HFF-Myc (cell line): ENCODE measurements around the gene KLHL22.

Experiments used
- DNase-seq: peaks from one replicate; pipeline ENCODE4 v3.0.0-alpha.2; 2011; ENCODE audit warnings: low read depth; ENCODE audit errors: extremely low read depth
- H3K4me3 ChIP-seq: replicated peaks from 2 replicates; pipeline ENCODE4 v1.5.1; 2011; ENCODE audit warnings: low read depth, mild to moderate bottlenecking, control low read depth, low read length
- CTCF ChIP-seq: IDR thresholded peaks from 2 replicates; pipeline ENCODE4 v1.5.1; 2012; ENCODE audit warnings: mild to moderate bottlenecking, low read depth, low read length, control low read depth; ENCODE audit errors: missing control alignments

The KLHL22 gene

GRCh38 chr22:20404881-20405280, 90.7 kb downstream of the KLHL22 start:
- no peak for TF ChIP-seq CTCF
- DNase-seq = no peak
- no peak overlapping the region for H3K4me3 ChIP-seq

GRCh38 chr22:20403779-20404140, 91.8 kb downstream of the KLHL22 start:
- DNase-seq = no peak
- TF ChIP-seq CTCF = no peak
- H3K4me3 ChIP-seq = no peak overlapping the region

- no peak for TF ChIP-seq CTCF
- no peak for DNase-seq
- H3K4me3 ChIP-seq = no peak overlapping the region
Observed at GRCh38 chr22:20402960-20403778, 92.4 kb downstream of the KLHL22 start.

- TF ChIP-seq CTCF = no peak
- no peak for DNase-seq
- no peak overlapping the region for H3K4me3 ChIP-seq
Observed at GRCh38 chr22:20401376-20402014, 94.1 kb downstream of the KLHL22 start.

- no peak overlapping the region for H3K4me3 ChIP-seq
- no peak for DNase-seq
- no peak for TF ChIP-seq CTCF
Observed at GRCh38 chr22:20400606-20401375, 94.8 kb downstream of the KLHL22 start.

GRCh38 chr22:20399866-20400605, 95.6 kb downstream of the KLHL22 start:
- no peak for DNase-seq
- TF ChIP-seq CTCF = no peak
- no peak overlapping the region for H3K4me3 ChIP-seq
